OCI-LY3 (cell line): ENCODE results near the gene PRM1.

Experiments
- H2AFZ ChIP-seq: fragments of 200-600, 300-600 bp; shearing (Covaris generic); 2 replicates; pipeline ENCODE4 v1.6.0; 2014; ENCODE audit warnings: antibody characterized with exemption, low read depth, low read length
- H3K27ac ChIP-seq: fragments of 200-600, 300-600 bp; sonication (generic); 2 replicates; pipeline ENCODE4 v1.5.1; 2014; ENCODE audit warnings: mild to moderate bottlenecking, low read length, moderate library complexity, mixed read lengths
- H3K27me3 ChIP-seq: fragments of 200-600, 300-600 bp; sonication (generic); 2 replicates; pipeline ENCODE4 v1.6.1; 2014; ENCODE audit warnings: low read depth, low read length, mixed read lengths
- H3K36me3 ChIP-seq: fragments of 200-600, 300-600 bp; sonication (generic); replicated peaks from 2 replicates; pipeline ENCODE3; 2014; ENCODE audit warnings: low read depth, low read length, mixed read lengths
- H3K4me1 ChIP-seq: fragments of 300-600, 200-600 bp; sonication (generic); 2 replicates; pipeline ENCODE4 v1.6.1; 2014; ENCODE audit warnings: low read length, mixed read lengths
- H3K4me2 ChIP-seq: fragments of 200-600, 300-600 bp; sonication (generic); 2 replicates; pipeline ENCODE4 v1.6.1; 2014; ENCODE audit warnings: low read length, mixed read lengths
- H3K4me3 ChIP-seq: fragments of 300-600, 200-600 bp; sonication (generic); 2 replicates; pipeline ENCODE4 v1.5.1; 2014; ENCODE audit warnings: antibody characterized with exemption, mild to moderate bottlenecking, low read length, moderate library complexity
- H3K79me2 ChIP-seq: fragments of 300-600, 200-600 bp; shearing (Covaris generic); 2 replicates; pipeline ENCODE4 v1.6.1; 2014; ENCODE audit warnings: mild to moderate bottlenecking, low read length, mixed read lengths
- H3K9ac ChIP-seq: fragments of 300-600, 200-600 bp; shearing (Covaris generic); 2 replicates; pipeline ENCODE4 v1.6.0; 2014; ENCODE audit warnings: mild to moderate bottlenecking, low read length, moderate library complexity
- H3K9me3 ChIP-seq: fragments of 200-600, 300-600 bp; shearing (Covaris generic); 2 replicates; pipeline ENCODE4 v1.6.1; 2014; ENCODE audit warnings: low read length, mixed read lengths; ENCODE audit not compliant: insufficient read depth
- H4K20me1 ChIP-seq: fragments of 200-600, 300-600 bp; sonication (generic); 2 replicates; pipeline ENCODE4 v1.6.1; 2016; ENCODE audit warnings: low read length, mixed read lengths; ENCODE audit not compliant: insufficient read depth
- EZH2phosphoT487 ChIP-seq: fragments of 200-600 bp; shearing (Covaris generic); IDR thresholded peaks from 2 replicates; pipeline ENCODE4 v1.6.1; 2018; ENCODE audit warnings: antibody characterized with exemption, mixed run types, low read depth
- TF ChIP-seq, protein P1 (sequence below): fragments of 200-600, 300-600 bp; sonication (generic); IDR thresholded peaks from 2 replicates; pipeline ENCODE4 v1.5.1; 2014; ENCODE audit warnings: antibody characterized with exemption, low read length, low read depth

PRM1 gene

GRCh38 chr16:11240636-11241473, 40.3 kb downstream of the PRM1 start:
- H3K36me3 ChIP-seq = no peaks in the 10 kb centered on the region
- H3K9me3 ChIP-seq = no peaks in the 10 kb centered on the region
- H3K4me3 ChIP-seq = no peak overlapping the region
- H2AFZ ChIP-seq = no peak overlapping the region
- H3K27me3 ChIP-seq = no peaks in the 10 kb centered on the region
- no peak overlapping the region for H3K9ac ChIP-seq
- no peaks in the 10 kb centered on the region for H4K20me1 ChIP-seq
- TF ChIP-seq, protein P1, sequence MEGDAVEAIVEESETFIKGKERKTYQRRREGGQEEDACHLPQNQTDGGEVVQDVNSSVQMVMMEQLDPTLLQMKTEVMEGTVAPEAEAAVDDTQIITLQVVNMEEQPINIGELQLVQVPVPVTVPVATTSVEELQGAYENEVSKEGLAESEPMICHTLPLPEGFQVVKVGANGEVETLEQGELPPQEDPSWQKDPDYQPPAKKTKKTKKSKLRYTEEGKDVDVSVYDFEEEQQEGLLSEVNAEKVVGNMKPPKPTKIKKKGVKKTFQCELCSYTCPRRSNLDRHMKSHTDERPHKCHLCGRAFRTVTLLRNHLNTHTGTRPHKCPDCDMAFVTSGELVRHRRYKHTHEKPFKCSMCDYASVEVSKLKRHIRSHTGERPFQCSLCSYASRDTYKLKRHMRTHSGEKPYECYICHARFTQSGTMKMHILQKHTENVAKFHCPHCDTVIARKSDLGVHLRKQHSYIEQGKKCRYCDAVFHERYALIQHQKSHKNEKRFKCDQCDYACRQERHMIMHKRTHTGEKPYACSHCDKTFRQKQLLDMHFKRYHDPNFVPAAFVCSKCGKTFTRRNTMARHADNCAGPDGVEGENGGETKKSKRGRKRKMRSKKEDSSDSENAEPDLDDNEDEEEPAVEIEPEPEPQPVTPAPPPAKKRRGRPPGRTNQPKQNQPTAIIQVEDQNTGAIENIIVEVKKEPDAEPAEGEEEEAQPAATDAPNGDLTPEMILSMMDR = no peak
- TF ChIP-seq EZH2phosphoT487 = no peak
- H3K27ac ChIP-seq = no peak overlapping the region
- H3K4me1 ChIP-seq = peaks cover 24% of the 10 kb centered on the region
- H3K4me2 ChIP-seq = no peak overlapping the region
- no peaks in the 10 kb centered on the region for H3K79me2 ChIP-seq

DNA sequence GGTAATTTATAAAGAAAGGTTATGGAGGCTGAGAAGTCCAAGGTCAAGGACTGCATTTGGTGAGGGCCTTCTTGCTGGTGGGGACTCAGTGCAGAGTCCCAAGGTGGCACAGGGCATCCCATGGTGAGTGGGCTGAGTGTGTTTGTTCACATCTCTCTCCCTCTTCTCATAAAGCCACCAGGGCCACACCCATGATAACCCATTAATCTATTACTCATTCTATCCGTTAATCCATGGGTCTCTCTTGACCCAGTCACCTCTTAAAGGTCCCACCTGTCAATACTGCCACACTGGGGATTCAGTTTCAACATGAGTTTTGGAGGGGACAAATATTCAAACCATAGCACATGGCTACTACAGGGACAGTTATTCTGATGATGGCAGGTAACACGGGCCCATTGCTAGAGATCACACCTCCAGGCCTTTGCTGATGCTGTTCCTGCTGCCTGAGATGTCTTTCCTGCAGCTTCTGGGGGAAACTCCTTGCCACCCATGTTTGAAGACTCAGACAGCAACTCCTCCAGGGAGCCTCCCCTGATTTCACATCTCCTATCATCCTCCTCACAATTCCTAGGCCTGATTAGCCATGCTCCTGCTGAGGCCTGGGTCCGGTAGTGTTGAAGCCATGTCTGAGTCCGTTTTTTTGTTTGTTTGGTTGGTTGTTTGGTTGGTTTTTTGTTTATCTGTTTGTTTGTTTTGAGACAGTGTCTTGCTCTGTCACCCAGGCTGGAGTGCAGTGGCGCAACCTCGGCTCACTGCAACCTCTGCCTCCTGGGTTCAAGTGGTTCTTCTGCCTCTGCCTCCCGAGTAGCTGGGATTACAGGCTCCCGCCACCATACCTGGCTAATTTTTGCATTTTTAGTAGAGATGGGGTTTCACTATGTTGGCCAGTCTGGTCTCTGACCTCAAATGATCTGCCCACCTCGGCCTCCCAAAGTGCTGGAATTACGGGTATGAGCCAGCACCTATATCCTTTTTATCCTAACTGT, 41.2 kb downstream of the PRM1 start:
- H2AFZ ChIP-seq = no peak overlapping the region
- no peaks in the 10 kb centered on the region for H3K79me2 ChIP-seq
- no peaks in the 10 kb centered on the region for H4K20me1 ChIP-seq
- no peak for TF ChIP-seq EZH2phosphoT487
- TF ChIP-seq, protein P1 = no peak
- H3K9me3 ChIP-seq = no peaks in the 10 kb centered on the region
- H3K36me3 ChIP-seq = no peaks in the 10 kb centered on the region
- H3K4me3 ChIP-seq = no peak overlapping the region
- H3K27me3 ChIP-seq = no peaks in the 10 kb centered on the region
- H3K4me2 ChIP-seq = no peak overlapping the region
- H3K4me1 ChIP-seq = peaks cover 20% of the 10 kb centered on the region
- no peak overlapping the region for H3K27ac ChIP-seq
- no peak overlapping the region for H3K9ac ChIP-seq

- Histone ChIP-seq H3K9ac (no peak overlapping the region), H3K27me3 (no peaks in the 10 kb centered on the region), H4K20me1 (no peaks in the 10 kb centered on the region), H2AFZ (no peak overlapping the region), H3K9me3 (no peaks in the 10 kb centered on the region), H3K4me3 (no peak overlapping the region), H3K4me2 (no peak overlapping the region), H3K27ac (no peak overlapping the region), H3K36me3 (no peaks in the 10 kb centered on the region), H3K4me1 (peaks cover 20% of the 10 kb centered on the region), H3K79me2 (no peaks in the 10 kb centered on the region)
- no peak for TF ChIP-seq EZH2phosphoT487
- TF ChIP-seq, protein P1 = no peak
These were observed 42.6 kb downstream of the PRM1 start for GRCh38 chr16:11238272-11239202.
